Osteocyte (in vitro differentiated cells): ENCODE measurements around the gene MBP. TPM values are rescaled to one million over a fixed set of nuclear protein-coding genes. Genes with fewer than 3 reads are reported as not detected.
A peak's percentile ranks its signal among the peaks of the same experiment; 100 is the strongest.

Experiments
- DNase-seq: peaks from one replicate; pipeline ENCODE4 v3.0.0; 2021; ENCODE audit warnings: mixed read lengths; ENCODE audit not compliant: unreplicated experiment; ENCODE audit errors: extremely low spot score
- H3K27ac Mint-ChIP-seq: one replicate; pipeline ENCODE4 v1.8.0; 2021; ENCODE audit warnings: mild to moderate bottlenecking, mixed read lengths; ENCODE audit not compliant: unreplicated experiment
- H3K27me3 Mint-ChIP-seq: one replicate; pipeline ENCODE4 v1.8.0; 2021; ENCODE audit warnings: mixed read lengths; ENCODE audit not compliant: unreplicated experiment
- H3K36me3 Mint-ChIP-seq: one replicate; pipeline ENCODE4 v1.8.0; 2021; ENCODE audit warnings: mixed read lengths; ENCODE audit not compliant: unreplicated experiment
- H3K4me1 Mint-ChIP-seq: one replicate; pipeline ENCODE4 v1.8.0; 2021; ENCODE audit warnings: mixed read lengths; ENCODE audit not compliant: unreplicated experiment
- H3K4me3 Mint-ChIP-seq: one replicate; pipeline ENCODE4 v1.8.0; 2021; ENCODE audit warnings: mild to moderate bottlenecking, moderate library complexity, mixed read lengths; ENCODE audit not compliant: unreplicated experiment
- H3K9me3 Mint-ChIP-seq: one replicate; pipeline ENCODE4 v1.8.0; 2021; ENCODE audit warnings: mixed read lengths; ENCODE audit not compliant: unreplicated experiment
- total RNA-seq: library from RNA; stranded (reverse); gene quantifications from 2 replicates; pipeline ENCODE4 v1.2.1, GENCODE V29; 2021
- TF ChIP-seq, protein P1 (sequence below): fragments of 200-600 bp; sonication (generic); IDR thresholded peaks from 2 replicates; pipeline ENCODE4 v1.5.0; 2021; ENCODE audit warnings: antibody characterized with exemption, mild to moderate bottlenecking, moderate library complexity

MBP gene
- total RNA-seq, 1 donor from 2014 or later: 18.6 TPM

GRCh38 chr18:77068321-77069312 lies 64.0 kb downstream of the MBP start:
- no peak for DNase-seq
- Mint-ChIP-seq H3K9me3 (no peaks in the 10 kb centered on the region), H3K4me3 (no peak overlapping the region), H3K36me3 (no peaks in the 10 kb centered on the region), H3K27me3 (no peaks in the 10 kb centered on the region), H3K4me1 (peaks cover 85% of the 10 kb centered on the region), H3K27ac (peak overlapping the region; percentile 94)
- TF ChIP-seq, protein P1, sequence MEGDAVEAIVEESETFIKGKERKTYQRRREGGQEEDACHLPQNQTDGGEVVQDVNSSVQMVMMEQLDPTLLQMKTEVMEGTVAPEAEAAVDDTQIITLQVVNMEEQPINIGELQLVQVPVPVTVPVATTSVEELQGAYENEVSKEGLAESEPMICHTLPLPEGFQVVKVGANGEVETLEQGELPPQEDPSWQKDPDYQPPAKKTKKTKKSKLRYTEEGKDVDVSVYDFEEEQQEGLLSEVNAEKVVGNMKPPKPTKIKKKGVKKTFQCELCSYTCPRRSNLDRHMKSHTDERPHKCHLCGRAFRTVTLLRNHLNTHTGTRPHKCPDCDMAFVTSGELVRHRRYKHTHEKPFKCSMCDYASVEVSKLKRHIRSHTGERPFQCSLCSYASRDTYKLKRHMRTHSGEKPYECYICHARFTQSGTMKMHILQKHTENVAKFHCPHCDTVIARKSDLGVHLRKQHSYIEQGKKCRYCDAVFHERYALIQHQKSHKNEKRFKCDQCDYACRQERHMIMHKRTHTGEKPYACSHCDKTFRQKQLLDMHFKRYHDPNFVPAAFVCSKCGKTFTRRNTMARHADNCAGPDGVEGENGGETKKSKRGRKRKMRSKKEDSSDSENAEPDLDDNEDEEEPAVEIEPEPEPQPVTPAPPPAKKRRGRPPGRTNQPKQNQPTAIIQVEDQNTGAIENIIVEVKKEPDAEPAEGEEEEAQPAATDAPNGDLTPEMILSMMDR: peak; percentile 55

- no peaks in the 10 kb centered on the region for H3K9me3 Mint-ChIP-seq
- H3K4me1 Mint-ChIP-seq: peaks cover 84% of the 10 kb centered on the region
- peak overlapping the region; percentile 11 for H3K4me3 Mint-ChIP-seq
- TF ChIP-seq, protein P1: peak; percentile 27
- peak overlapping the region; percentile 94 for H3K27ac Mint-ChIP-seq
- H3K27me3 Mint-ChIP-seq: no peaks in the 10 kb centered on the region
- no peak for DNase-seq
- H3K36me3 Mint-ChIP-seq: peaks cover 2% of the 10 kb centered on the region
These were observed 65.1 kb downstream of the MBP start for GRCh38 chr18:77067291-77068061.

- H3K27me3 Mint-ChIP-seq: no peaks in the 10 kb centered on the region
- TF ChIP-seq, protein P1: no peak
- no peak for DNase-seq
- H3K4me3 Mint-ChIP-seq: no peak overlapping the region
- no peaks in the 10 kb centered on the region for H3K9me3 Mint-ChIP-seq
- peaks cover 6% of the 10 kb centered on the region for H3K36me3 Mint-ChIP-seq
- H3K4me1 Mint-ChIP-seq: peaks cover 84% of the 10 kb centered on the region
- peak overlapping the region; percentile 94 for H3K27ac Mint-ChIP-seq
These were observed 65.9 kb downstream of the MBP start for GRCh38 chr18:77066689-77067088.

DNA sequence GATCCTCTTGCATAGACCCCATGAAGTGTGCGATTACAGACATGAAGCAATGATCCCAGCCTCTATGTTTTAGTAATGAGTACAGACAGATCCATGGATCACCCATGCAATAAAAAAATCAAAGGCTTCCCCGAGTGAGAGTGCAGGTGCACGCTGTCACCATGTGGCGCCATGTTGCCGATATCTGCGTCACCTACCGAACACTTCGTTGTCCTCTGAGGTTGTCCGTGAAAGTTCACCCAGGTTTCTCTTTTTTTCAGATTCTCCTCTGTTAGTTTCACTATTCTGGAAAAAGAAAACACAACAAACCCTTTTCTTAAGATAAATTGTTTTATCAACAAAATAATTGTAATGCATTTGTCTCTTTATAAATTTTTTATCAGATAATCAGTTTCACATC lies 66.5 kb downstream of the MBP start:
- Mint-ChIP-seq H3K9me3 (no peaks in the 10 kb centered on the region), H3K4me1 (peaks cover 84% of the 10 kb centered on the region), H3K36me3 (peaks cover 6% of the 10 kb centered on the region), H3K27me3 (no peaks in the 10 kb centered on the region), H3K4me3 (no peak overlapping the region), H3K27ac (peak overlapping the region; percentile 94)
- TF ChIP-seq, protein P1: no peak
- no peak for DNase-seq
